Measurements from ENCODE around the gene CR1L. TPM values are rescaled to one million over a fixed set of nuclear protein-coding genes. Genes with fewer than 3 reads are reported as not detected.
A peak's percentile ranks its signal among the peaks of the same experiment; 100 is the strongest.

The CR1L gene
- total and polyA plus RNA-seq, 2 of the 8 experiments (the other 6 are each of a cell fraction or from before 2014, with no cell fraction given), result 0.39 TPM; not detected in 1

GRCh38 chr1:207648334-207649209, 3.6 kb downstream of the CR1L start:
- Histone ChIP-seq H2BK20ac (ENCODE audit: low read length) (peak overlapping the region; percentile 15; the same call in 1 of the 2 replicates), H4K8ac (ENCODE audit: extremely low read depth, insufficient read depth, low read length) (no peak overlapping the region), H2BK12ac (ENCODE audit: low read depth, low read length) (peak overlapping the region; percentile 63; the same call in 1 of the 2 replicates), H3K27ac (ENCODE audit: low read depth, low read length) (no peak overlapping the region), H3K56ac (replicated peaks; ENCODE audit: insufficient read length, low read depth, low read length) (no peak overlapping the region), H2BK15ac (ENCODE audit: low read length) (no peak overlapping the region), H3K9ac (replicated peaks in 1 of 4; ENCODE audit: extremely low read depth in 1 of 4, low read depth in 3 of 4, low read length in 3 of 4) (no peak overlapping the region), H2AFZ (ENCODE audit: low read length) (peak overlapping the region; percentile 35; the same call in 1 of the 2 replicates), H2BK120ac (replicated peaks; ENCODE audit: low read depth, low read length) (no peak overlapping the region), H3K4me1 (replicated peaks in 1 of 4; ENCODE audit: control insufficient read depth in 3 of 4, insufficient read depth in 4 of 4, low read length in 3 of 4) (no peaks in the 10 kb centered on the region), H3K4me3 (ENCODE audit: extremely low read depth in 1 of 4, insufficient read depth in 2 of 4, low read depth in 3 of 4, low read length in 4 of 4) (no peak overlapping the region), H4K5ac (ENCODE audit: insufficient read length, low read depth, low read length) (no peak overlapping the region), H3K4ac (replicated peaks; ENCODE audit: insufficient read length, low read depth, low read length) (no peak overlapping the region), H2BK5ac (ENCODE audit: low read depth, low read length) (0 out of 2 replicates have a peak overlapping the region, but pooled peaks have one; percentile 35), H3K36me3 (ENCODE audit: control insufficient read depth in 2 of 4, insufficient read depth in 4 of 4, low read length in 3 of 4) (no peaks in the 10 kb centered on the region), H3K14ac (ENCODE audit: insufficient read length) (no peak overlapping the region), H3K23ac (ENCODE audit: insufficient read length) (no peak overlapping the region), H3K4me2 (ENCODE audit: insufficient read depth in 1 of 2, low read depth in 2 of 2, low read length in 2 of 2) (no peak overlapping the region), H3K27me3 (replicated peaks in 1 of 4; ENCODE audit: control insufficient read depth in 3 of 4, extremely low read depth in 1 of 4, insufficient read depth in 3 of 4, low read length in 3 of 4) (no peaks in the 10 kb centered on the region), H3K18ac (ENCODE audit: extremely low read depth, low read length) (no peak overlapping the region; the same call in 1 of the 2 replicates), H3K79me1 (ENCODE audit: low read depth, low read length) (no peaks in the 10 kb centered on the region), H3K79me2 (ENCODE audit: control insufficient read depth in 1 of 2, insufficient read depth in 2 of 2, low read length in 2 of 2) (no peaks in the 10 kb centered on the region), H4K20me1 (replicated peaks in 1 of 2; ENCODE audit: control insufficient read depth in 1 of 2, insufficient read depth in 2 of 2, low read length in 2 of 2) (no peaks in the 10 kb centered on the region), H2AK5ac (ENCODE audit: low read depth, low read length) (no peak overlapping the region), H4K91ac (replicated peaks; ENCODE audit: insufficient read length, low read length) (no peak overlapping the region), H3K23me2 (ENCODE audit: low read depth, low read length) (no peaks in the 10 kb centered on the region), H3K9me3 (ENCODE audit: insufficient read depth in 2 of 2, low read depth in 1 of 2, low read length in 1 of 2) (no peaks in the 10 kb centered on the region; a peak in 1 of 4 replicates)
- CTCF ChIA-PET (ENCODE audit: partially characterized antibody), result interaction anchor here (1.0 to 3.2 kb wide), 5 partner anchors 8 to 84 kb away, joined by 3 to 9 read pairs (median 6); no protein-coding TSS in a partner anchor
- FAIRE-seq (no peak), DNase-seq (ENCODE audit: low read depth in 1 of 2, low spot score in 2 of 2) (no peak)
- POLR2A ChIA-PET (ENCODE audit: partially characterized antibody), result interaction anchor here (1.2 kb wide), 1 partner anchor 12 kb away, joined by 3 read pairs; no protein-coding TSS in a partner anchor
- TF ChIP-seq TEAD4 (IDR thresholded peaks at IDR 0.05; ENCODE audit: low read depth, low read length), result no peak
- TF ChIP-seq JUND (IDR thresholded peaks at IDR 0.05; ENCODE audit: low read length), result no peak
- no peak for TF ChIP-seq CTBP2 (IDR thresholded peaks at IDR 0.05; ENCODE audit: borderline replicate concordance, insufficient read depth, insufficient read length, low read length)
- TF ChIP-seq BACH1 (IDR thresholded peaks at IDR 0.05; ENCODE audit: low read length), result no peak
- WGBS, 2 experiments (ENCODE audit: extremely low coverage in 1 of 2, insufficient coverage in 1 of 2, insufficient read length in 1 of 2, insufficient replicate concordance in 2 of 2, low coverage in 1 of 2, low lambda C conversion rate in 2 of 2, missing lambda C conversion rate in 1 of 2), result 90% methylated on average over 5 of the region's 5 CpGs; no CpG with 5 or more reads in 1 of the 2 experiments
